Suprapubic skin (tissue), 4 donors: ENCODE measurements around the gene PCED1B. TPM values are rescaled to one million over a fixed set of nuclear protein-coding genes. Genes with fewer than 3 reads are reported as not detected.

Experiments used
- DNase-seq, 2 donors: peaks; one replicate each; pipeline ENCODE4 v3.0.0-alpha.2; 2019; ENCODE audit warnings: low spot score in 2 of 2
- H3K27ac ChIP-seq: fragments of 200-600 bp; sonication (generic); one replicate; pipeline ENCODE4 v1.5.1; 2019
- H3K27me3 ChIP-seq: fragments of 200-600 bp; sonication (generic); one replicate; pipeline ENCODE4 v1.5.1; 2019
- H3K36me3 ChIP-seq: fragments of 200-600 bp; sonication (generic); one replicate; pipeline ENCODE4 v1.5.1; 2019
- H3K4me1 ChIP-seq: fragments of 200-600 bp; sonication (generic); one replicate; pipeline ENCODE4 v1.5.1; 2019
- H3K4me3 ChIP-seq: fragments of 200-600 bp; sonication (generic); one replicate; pipeline ENCODE4 v1.5.1; 2019; ENCODE audit warnings: mild to moderate bottlenecking
- H3K9me3 ChIP-seq: fragments of 200-600 bp; sonication (generic); one replicate; pipeline ENCODE4 v1.5.1; 2019
- EP300 ChIP-seq: sonication (generic); formaldehyde crosslinking; IDR thresholded peaks from one replicate; pipeline ENCODE4 v1.6.1; 2017; ENCODE audit warnings: antibody characterized with exemption
- POLR2A ChIP-seq, 2 donors: fragments of 450-650 bp; IDR thresholded peaks; one replicate each; pipeline ENCODE4 v1.6.1; 2017; ENCODE audit warnings: antibody characterized with exemption in 2 of 2, mild to moderate bottlenecking in 2 of 2, moderate library complexity in 2 of 2
- POLR2AphosphoS5 ChIP-seq, 3 donors: sonication (generic); formaldehyde crosslinking; IDR thresholded peaks; one replicate each; pipeline ENCODE4 v1.6.1; 2017; ENCODE audit warnings: antibody characterized with exemption in 3 of 3
- WGBS: methylation state at CpG from one replicate; pipeline ENCODE4 v1.1.5; 2018; 5-methylcytosine and 5-hydroxymethylcytosine counted together
- total RNA-seq, 4 donors: library from RNA; depleted of rRNA; stranded (reverse); fragments of >200 nt; gene quantifications; one replicate each; pipeline ENCODE4 v1.1.0, GENCODE V29; 2016
- TF ChIP-seq, protein P1 (sequence below), 2 donors: fragments of 200-600 bp in 1 of 2; fragments of 450-650 bp in 1 of 2; sonication (generic) in 1 of 2; IDR thresholded peaks; one replicate each; pipeline ENCODE4 v1.5.1; 2016 to 2019; ENCODE audit warnings: antibody characterized with exemption in 2 of 2, mild to moderate bottlenecking in 1 of 2, moderate library complexity in 1 of 2

The PCED1B gene
- total RNA-seq, 4 donors from 2014 or later, result 0.65 to 5.1 TPM; not detected in 2

DNA sequence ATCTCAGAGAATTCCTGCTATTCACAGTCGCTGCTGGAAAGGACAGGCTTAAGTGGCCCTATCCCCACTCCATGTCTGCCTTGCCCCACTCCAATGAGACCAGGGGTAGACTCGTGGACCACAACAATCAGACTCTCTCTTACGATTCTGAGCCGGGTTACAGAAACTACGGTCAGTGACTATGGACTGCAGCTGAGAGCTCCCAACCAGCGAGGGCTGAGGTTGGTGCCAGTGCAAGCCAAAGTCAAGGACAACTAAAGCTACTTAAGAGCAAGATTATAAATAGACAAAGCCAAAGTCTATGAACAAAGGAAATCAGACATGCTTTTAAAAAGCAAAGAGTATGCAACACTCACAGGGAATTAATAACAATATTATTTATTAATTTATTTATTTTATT, 18.7 kb downstream of the PCED1B start:
- WGBS, result 96% methylated on average over 6 of the region's 6 CpGs
- DNase-seq, result no peak
- H3K4me3 ChIP-seq, result no peak overlapping the region
- no peaks in the 10 kb centered on the region for H3K27me3 ChIP-seq
- TF ChIP-seq POLR2AphosphoS5 (IDR thresholded peaks at IDR 0.05) (no peak), POLR2A (IDR thresholded peaks at IDR 0.05) (no peak), EP300 (no peak)
- TF ChIP-seq, protein P1, sequence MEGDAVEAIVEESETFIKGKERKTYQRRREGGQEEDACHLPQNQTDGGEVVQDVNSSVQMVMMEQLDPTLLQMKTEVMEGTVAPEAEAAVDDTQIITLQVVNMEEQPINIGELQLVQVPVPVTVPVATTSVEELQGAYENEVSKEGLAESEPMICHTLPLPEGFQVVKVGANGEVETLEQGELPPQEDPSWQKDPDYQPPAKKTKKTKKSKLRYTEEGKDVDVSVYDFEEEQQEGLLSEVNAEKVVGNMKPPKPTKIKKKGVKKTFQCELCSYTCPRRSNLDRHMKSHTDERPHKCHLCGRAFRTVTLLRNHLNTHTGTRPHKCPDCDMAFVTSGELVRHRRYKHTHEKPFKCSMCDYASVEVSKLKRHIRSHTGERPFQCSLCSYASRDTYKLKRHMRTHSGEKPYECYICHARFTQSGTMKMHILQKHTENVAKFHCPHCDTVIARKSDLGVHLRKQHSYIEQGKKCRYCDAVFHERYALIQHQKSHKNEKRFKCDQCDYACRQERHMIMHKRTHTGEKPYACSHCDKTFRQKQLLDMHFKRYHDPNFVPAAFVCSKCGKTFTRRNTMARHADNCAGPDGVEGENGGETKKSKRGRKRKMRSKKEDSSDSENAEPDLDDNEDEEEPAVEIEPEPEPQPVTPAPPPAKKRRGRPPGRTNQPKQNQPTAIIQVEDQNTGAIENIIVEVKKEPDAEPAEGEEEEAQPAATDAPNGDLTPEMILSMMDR (IDR thresholded peaks at IDR 0.05), result no peak
- peaks cover 4% of the 10 kb centered on the region for H3K4me1 ChIP-seq
- H3K36me3 ChIP-seq, result no peaks in the 10 kb centered on the region
- no peaks in the 10 kb centered on the region for H3K9me3 ChIP-seq
- H3K27ac ChIP-seq, result no peak overlapping the region

DNA sequence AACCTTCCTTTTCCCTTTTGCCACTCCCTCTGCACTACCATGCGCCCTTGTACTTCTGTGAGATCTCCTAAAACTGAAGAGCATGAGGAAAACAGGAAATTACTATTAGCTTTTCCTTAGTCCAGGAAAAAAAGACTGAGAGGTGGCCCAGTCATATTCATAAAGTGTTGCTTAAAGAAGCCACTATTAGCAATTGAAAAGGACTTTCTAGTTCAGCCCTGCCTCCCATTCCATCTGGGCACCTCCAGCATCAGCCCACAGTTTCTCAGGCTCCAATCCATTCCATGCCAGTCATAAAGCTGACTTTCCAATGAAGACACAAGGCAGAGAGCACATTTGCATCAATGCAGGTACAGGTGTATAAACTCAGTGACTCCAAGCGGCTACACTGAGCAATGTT, 20.2 kb downstream of the PCED1B start:
- WGBS, result 96% methylated on average over 2 of the region's 2 CpGs
- no peaks in the 10 kb centered on the region for H3K27me3 ChIP-seq

DNA sequence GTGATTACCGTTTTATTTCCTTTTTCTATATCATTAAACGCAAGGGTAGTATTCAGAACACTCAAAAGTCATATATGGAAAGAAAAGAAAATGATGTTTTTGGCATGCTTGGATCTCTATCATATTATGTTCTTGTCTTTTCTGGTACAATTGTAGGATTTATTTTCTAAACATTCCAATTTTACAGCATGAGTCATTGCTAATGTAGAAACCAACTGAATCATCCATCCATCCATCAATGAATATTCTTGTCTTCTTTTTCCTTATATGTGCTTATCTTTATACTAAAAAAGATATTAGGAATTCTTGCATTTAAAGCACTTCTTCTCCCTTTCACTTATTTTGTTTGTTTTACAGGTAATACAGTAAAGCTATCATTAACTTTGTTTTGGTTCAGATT, 20.7 kb downstream of the PCED1B start:
- WGBS, result 95% methylated on average over 2 of the region's 2 CpGs
- Histone ChIP-seq H3K27me3 (no peaks in the 10 kb centered on the region), H3K4me3 (no peak overlapping the region), H3K9me3 (no peaks in the 10 kb centered on the region), H3K4me1 (peaks cover 4% of the 10 kb centered on the region), H3K36me3 (no peaks in the 10 kb centered on the region), H3K27ac (no peak overlapping the region)
- DNase-seq, result no peak
- TF ChIP-seq POLR2A (IDR thresholded peaks at IDR 0.05), result no peak
- TF ChIP-seq, protein P1 (IDR thresholded peaks at IDR 0.05), result no peak
- no peak for TF ChIP-seq EP300
- TF ChIP-seq POLR2AphosphoS5 (IDR thresholded peaks at IDR 0.05), result no peak

More for the DNA sequence above, 20.2 kb downstream of the PCED1B start:
- Histone ChIP-seq H3K27ac (no peak overlapping the region), H3K4me3 (no peak overlapping the region), H3K4me1 (peaks cover 4% of the 10 kb centered on the region), H3K36me3 (no peaks in the 10 kb centered on the region), H3K9me3 (no peaks in the 10 kb centered on the region)
- TF ChIP-seq POLR2A (IDR thresholded peaks at IDR 0.05), result no peak
- TF ChIP-seq EP300, result no peak
- TF ChIP-seq, protein P1 (IDR thresholded peaks at IDR 0.05), result no peak
- no peak for TF ChIP-seq POLR2AphosphoS5 (IDR thresholded peaks at IDR 0.05)
- no peak for DNase-seq

DNA sequence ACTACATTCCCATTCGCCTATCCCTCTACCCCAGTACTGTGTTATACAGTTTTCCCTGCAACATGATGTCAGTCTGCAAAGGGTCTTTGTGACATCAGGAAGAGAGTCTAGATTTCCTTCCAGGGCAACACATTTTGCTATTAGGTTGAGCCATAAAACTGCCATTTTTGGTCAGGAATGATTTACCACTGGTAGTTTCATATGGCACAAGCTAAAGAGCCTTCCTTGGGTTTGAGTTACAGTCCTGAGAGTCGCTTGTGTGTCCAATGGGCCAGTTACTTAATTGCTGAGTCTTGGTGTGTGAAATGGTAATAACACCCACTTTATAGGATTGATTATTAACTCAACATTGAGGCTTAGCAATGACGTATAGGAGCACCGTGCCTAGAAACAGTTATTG, 23.0 kb downstream of the PCED1B start:
- no peak for DNase-seq
- no peak for TF ChIP-seq EP300
- Histone ChIP-seq H3K9me3 (no peaks in the 10 kb centered on the region), H3K27ac (no peak overlapping the region), H3K36me3 (no peaks in the 10 kb centered on the region), H3K4me1 (peaks cover 2% of the 10 kb centered on the region), H3K27me3 (no peaks in the 10 kb centered on the region), H3K4me3 (no peak overlapping the region)
- WGBS, result 95% methylated on average over 4 of the region's 4 CpGs

DNA sequence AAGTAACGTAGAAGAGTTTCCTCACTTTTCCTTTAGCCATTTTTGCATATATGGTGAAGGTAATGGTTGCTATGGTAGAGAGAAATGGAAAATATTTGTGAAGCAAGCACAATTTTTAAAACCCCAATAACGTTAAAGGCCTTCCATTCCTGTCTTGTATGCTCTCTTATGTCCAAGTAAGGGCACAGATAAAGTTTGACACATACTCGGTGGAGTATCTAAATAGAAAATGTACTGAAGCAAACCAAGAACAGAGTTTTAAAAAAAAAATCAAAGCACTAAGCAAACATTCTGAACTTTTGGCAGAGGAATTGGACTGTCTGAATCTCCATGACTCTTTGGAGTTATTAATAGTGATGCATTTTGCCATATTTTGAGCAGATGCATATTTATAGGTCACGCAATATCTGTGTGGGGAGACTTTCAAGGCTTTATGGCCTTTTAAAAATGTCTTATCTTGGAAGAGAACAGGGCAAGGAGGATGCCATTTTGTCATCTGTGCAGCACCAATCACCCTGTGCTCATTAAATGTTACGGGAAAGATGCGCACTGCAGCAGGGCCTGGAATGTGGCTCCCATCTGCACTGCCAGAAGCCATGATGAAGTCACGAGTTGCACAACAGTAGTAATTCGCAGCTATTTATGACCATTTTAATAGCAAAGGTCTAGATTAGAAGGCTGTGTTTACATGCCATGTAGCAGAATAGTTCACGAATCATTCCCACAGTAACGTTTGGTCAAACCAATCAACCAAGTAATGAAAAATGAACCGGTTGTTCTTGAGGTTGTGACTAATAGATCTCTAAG, 23.6 kb downstream of the PCED1B start:
- H3K27ac ChIP-seq, result no peak overlapping the region
- 71% methylated on average over 11 of the region's 11 CpGs for WGBS

More for the DNA sequence above, 23.6 kb downstream of the PCED1B start:
- Histone ChIP-seq H3K4me3 (no peak overlapping the region), H3K36me3 (no peaks in the 10 kb centered on the region), H3K27me3 (no peaks in the 10 kb centered on the region), H3K9me3 (no peaks in the 10 kb centered on the region), H3K4me1 (no peaks in the 10 kb centered on the region)
- TF ChIP-seq POLR2A (IDR thresholded peaks at IDR 0.05) (no peak), POLR2AphosphoS5 (IDR thresholded peaks at IDR 0.05) (no peak), EP300 (no peak)
- TF ChIP-seq, protein P1 (IDR thresholded peaks at IDR 0.05), result no peak
- DNase-seq, result no peak
